WTC11 (cell line): Measurements from ENCODE around the gene UFC1.

ENCODE experiments used
- ZNF121 ChIP-seq: sonication (generic); formaldehyde crosslinking; IDR thresholded peaks from 2 replicates; pipeline ENCODE4 v1.8.0; 2023; ENCODE audit warnings: missing genetic modification reagents
- ZNF317 ChIP-seq: sonication (generic); formaldehyde crosslinking; IDR thresholded peaks from 2 replicates; pipeline ENCODE4 v1.8.1; 2023; ENCODE audit warnings: low read depth, mild to moderate bottlenecking, moderate library complexity, missing genetic modification reagents, borderline replicate concordance

- TF ChIP-seq ZNF317 (CRISPR knock-in tag) (no peak), ZNF121 (CRISPR knock-in tag) (no peak)
Observed at GRCh38 chr1:161145832-161146231, 7.9 kb upstream of the UFC1 start.
